NCI-H2196 treated with DMSO at 0.1 percent for 48 hours (cell line): ENCODE results near the gene RAB34.

Experiments
- DNase-seq: peaks from one replicate; lab custom pipeline; 2025; ENCODE audit not compliant: unreplicated experiment; lab: John Stamatoyannopoulos, UW

The RAB34 gene

GRCh38 chr17:28712705-28713415, 4.8 kb downstream of the RAB34 start:
- DNase-seq, result no peak

DNA sequence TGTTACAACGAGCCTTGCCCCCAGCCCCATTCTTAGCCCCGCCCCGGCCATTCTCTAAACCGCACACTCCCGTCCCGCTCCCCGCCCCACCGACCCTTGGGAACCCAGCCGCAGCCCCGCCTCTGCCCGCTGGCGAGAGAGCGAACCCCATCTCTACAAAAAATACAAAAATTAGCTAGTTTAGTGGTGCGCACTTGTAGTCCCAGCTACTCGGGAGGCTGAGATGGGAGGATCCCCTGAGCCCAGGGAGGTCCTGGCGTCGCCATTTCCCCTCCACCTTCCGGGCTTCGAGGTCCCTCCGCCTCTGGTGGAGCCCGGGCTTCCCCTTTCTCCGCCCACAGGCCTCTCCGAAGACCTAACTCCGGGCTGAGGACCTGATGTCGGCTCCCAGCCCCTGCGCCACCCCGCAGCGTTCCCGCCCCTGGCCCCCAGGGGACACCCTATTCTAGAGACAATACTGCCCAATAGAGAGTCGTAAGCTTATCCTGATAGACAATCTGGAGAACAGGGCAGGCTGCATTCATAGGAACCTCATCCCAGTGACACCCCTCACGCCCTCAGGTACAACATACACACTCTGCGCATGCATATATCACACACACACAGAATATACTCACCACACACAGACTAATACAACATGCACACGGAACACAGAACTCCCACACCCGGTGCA, 5.5 kb downstream of the RAB34 start:
- no peak for DNase-seq

DNA sequence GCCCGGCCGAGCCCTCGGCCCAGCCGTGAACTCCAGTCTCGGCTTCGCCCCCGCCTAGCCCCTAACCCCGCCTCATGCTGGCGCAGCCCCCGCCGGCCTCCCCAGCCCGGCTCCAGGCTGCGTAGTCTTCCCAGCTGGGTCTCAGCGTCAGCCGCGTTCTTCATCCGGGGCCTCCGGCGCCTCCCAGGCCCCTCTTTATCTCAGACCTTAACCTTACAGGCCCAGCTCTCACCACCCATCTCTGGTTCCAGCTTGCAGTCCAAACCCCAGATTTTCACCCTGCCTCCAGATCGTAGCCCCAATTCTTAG, 6.0 kb downstream of the RAB34 start, which contains the start of gene PROCA1:
PROCA1 (minus strand) TSS at position 166 of the 309 bp plus-strand sequence. CDS start 228 bp downstream, outside the sequence.
- no peak for DNase-seq

DNA sequence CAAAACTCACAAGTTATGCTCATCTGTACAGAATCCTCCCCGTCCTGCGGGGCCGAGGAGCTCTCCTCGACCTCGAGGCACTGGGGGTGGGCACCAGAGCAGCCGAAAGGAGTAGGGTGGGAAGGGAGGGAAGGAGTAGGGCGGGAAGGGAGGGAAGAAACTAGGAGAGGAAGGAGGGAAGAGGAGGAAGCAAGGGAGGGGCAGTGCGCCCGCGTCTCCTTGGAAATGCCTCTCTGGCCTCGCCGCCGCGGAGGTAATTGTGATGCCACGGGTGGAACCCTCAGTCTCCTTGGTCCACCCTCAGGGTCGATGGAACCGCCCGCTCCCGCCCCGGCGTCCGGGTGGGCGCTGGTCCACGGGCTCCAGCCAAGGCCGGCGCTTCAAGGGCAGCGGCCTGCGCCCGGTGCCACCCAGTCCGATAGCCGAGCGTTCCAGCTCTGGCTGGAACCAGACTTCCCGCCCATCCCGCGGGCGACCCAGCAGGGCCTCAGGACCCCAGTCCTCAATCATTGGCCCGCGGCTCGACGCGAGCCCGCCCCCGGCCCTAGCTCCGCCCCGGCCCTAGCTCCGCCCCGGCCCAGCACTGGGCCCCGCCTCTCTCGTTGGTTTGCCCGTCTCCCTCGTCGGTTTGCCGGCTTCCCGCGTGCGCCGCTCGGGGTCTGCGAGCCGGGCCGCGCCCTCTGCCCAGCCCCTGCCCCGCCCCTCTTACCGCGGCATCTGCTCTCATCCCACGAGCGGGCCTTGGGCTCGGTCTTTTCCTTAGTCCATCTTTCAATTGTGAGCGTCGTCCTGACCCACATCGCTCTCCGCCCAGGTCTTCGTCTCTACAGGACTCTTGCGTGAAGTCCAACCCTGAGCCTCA, 6.6 kb downstream of the RAB34 start:
- DNase-seq, result peak; percentile 66

- DNase-seq, result no peak
Observed at GRCh38 chr17:28707339-28707720, 10.3 kb downstream of the RAB34 start.

- no peak for DNase-seq
Observed at GRCh38 chr17:28706471-28707338, 11.0 kb downstream of the RAB34 start.

- no peak for DNase-seq
Observed at GRCh38 chr17:28705728-28706334, 11.8 kb downstream of the RAB34 start.

GRCh38 chr17:28705074-28705659, 12.5 kb downstream of the RAB34 start:
- no peak for DNase-seq

- no peak for DNase-seq
Observed at GRCh38 chr17:28704219-28704858, 13.3 kb downstream of the RAB34 start.

GRCh38 chr17:28703552-28704218, 14.0 kb downstream of the RAB34 start:
- DNase-seq, result no peak

GRCh38 chr17:28702752-28703150, 14.9 kb downstream of the RAB34 start:
- no peak for DNase-seq

DNA sequence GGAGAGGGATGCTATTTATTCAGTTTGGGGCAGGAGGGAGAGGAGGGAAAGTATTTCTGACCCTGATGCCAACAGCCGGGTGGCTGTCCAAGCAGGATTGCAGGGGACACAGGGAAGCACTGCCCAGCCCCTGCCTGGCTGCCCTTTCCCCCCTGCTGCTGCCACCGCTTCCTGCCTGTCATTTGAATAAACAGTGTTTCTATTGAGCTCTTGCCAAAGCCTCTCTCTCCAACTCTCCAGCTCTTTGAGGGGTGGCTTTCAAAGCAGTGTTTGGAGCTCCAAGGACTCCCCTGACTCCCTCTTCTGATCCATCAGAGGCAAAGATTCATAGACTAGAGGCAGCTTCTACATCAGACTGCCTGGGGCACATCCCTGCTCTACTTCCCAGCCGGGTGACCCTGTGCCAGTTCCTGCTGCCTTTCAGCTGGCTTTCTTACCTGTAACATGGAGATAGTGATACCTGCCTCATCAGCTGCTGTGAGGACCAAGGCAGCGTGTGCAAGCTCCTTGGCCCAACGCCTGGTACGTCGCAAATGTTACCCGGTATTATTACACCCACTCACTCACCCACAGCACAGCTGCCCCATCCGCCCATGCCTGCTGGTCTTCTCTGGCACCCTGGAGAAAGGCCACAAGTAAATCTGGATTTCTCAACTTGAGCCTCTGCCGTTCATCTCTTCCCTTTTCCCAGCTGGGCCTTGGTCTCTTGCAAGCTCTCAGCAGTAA, 15.5 kb downstream of the RAB34 start:
- peak; percentile 30 for DNase-seq

DNA sequence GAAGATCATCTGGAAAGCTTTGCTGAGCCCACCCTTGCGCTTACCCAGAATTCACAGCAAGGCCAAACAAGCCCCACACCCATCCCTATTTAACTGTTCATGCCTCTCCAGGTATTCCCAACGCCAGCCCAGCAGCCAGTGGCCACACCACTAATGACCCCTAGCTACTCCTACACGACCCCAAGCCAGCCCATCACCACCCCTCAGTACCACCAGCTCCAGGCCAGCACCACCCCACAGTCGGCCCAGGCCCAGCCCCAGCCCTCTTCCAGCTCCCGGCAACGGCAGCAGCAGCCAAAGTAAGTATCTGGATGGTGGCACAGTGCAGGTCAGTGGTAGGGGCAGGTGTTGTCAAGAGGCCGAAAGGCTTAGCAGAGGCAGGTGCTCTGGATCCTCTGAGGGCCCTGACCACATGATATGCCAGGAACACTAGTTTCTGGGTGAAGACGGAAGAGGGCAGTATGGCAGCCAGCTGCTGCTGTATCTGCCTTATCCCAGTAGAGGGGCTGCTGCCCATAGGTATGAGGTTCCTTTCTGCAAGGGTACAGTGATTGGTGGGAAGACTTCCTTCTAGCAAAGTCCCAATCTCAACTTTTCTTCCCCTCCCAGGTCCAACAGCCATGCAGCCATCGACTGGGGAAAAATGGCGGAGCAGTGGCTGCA, 16.7 kb downstream of the RAB34 start:
- DNase-seq, result peak; percentile 6

DNA sequence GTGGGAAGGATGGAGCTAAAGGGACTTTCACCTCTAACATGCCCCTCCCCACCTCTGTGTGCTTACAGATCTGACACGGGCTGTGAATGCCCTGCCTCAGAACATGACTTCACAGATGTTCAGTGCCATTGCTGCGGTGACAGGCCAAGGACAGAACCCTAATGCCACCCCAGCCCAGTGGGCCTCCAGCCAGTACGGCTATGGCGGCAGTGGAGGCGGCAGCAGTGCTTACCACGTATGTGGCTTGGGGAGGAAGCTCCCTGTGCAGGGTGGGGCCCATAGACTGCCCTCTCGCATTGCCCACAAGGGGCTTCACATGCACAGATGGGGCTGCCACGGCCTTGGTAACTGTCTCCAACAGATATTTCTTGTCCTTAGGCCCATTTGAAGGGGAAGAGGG, 17.4 kb downstream of the RAB34 start:
- DNase-seq, result no peak

GRCh38 chr17:28698253-28698941, 19.3 kb downstream of the RAB34 start:
- DNase-seq, result no peak

GRCh38 chr17:28693869-28694268, 23.8 kb downstream of the RAB34 start:
- no peak for DNase-seq

GRCh38 chr17:28689011-28689410, 28.7 kb downstream of the RAB34 start:
- DNase-seq, result no peak
